Measurements from ENCODE around the gene CAB39L. TPM values are rescaled to one million over a fixed set of nuclear protein-coding genes. Genes with fewer than 3 reads are reported as not detected.

The CAB39L gene
- total RNA-seq, 1 donor from 2014 or later, result 13.2 TPM

GRCh38 chr13:49373716-49374115 is 70.1 kb downstream of the CAB39L start:
- Mint-ChIP-seq H3K4me1 (ENCODE audit: low read depth, unreplicated experiment) (peaks cover 25% of the 10 kb centered on the region), H3K4me3 (ENCODE audit: unreplicated experiment) (no peak overlapping the region), H3K36me3 (ENCODE audit: low read depth, unreplicated experiment) (no peaks in the 10 kb centered on the region), H3K27me3 (ENCODE audit: low read depth, unreplicated experiment) (no peaks in the 10 kb centered on the region), H3K27ac (ENCODE audit: unreplicated experiment) (peak overlapping the region; percentile 89), H3K9me3 (ENCODE audit: unreplicated experiment) (no peaks in the 10 kb centered on the region)
- H3K9ac ChIP-seq (ENCODE audit: low read length), result peak overlapping the region; percentile 5
- H3K9me3 ChIP-seq (ENCODE audit: insufficient read depth, low read depth, low read length), result no peaks in the 10 kb centered on the region
- no peak for TF ChIP-seq EZH2 (IDR thresholded peaks at IDR 0.05; ENCODE audit: insufficient read depth, low read length)
- TF ChIP-seq, protein P1, sequence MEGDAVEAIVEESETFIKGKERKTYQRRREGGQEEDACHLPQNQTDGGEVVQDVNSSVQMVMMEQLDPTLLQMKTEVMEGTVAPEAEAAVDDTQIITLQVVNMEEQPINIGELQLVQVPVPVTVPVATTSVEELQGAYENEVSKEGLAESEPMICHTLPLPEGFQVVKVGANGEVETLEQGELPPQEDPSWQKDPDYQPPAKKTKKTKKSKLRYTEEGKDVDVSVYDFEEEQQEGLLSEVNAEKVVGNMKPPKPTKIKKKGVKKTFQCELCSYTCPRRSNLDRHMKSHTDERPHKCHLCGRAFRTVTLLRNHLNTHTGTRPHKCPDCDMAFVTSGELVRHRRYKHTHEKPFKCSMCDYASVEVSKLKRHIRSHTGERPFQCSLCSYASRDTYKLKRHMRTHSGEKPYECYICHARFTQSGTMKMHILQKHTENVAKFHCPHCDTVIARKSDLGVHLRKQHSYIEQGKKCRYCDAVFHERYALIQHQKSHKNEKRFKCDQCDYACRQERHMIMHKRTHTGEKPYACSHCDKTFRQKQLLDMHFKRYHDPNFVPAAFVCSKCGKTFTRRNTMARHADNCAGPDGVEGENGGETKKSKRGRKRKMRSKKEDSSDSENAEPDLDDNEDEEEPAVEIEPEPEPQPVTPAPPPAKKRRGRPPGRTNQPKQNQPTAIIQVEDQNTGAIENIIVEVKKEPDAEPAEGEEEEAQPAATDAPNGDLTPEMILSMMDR (IDR thresholded peaks at IDR 0.05; ENCODE audit: insufficient read depth, low read depth, low read length), result no peak
- no peaks in the 10 kb centered on the region for H3K36me3 ChIP-seq (ENCODE audit: insufficient read depth, low read length)
- H3K4me1 ChIP-seq (ENCODE audit: insufficient read depth, low read length), result peaks cover 27% of the 10 kb centered on the region
- FAIRE-seq (peak; percentile 32), DNase-seq (ENCODE audit: low read depth) (peak; percentile 30)
- peak overlapping the region; percentile 14 for H3K27ac ChIP-seq (ENCODE audit: low read depth, low read length)
- H3K4me3 ChIP-seq (ENCODE audit: insufficient read depth, low read depth, low read length), result no peak overlapping the region
- peak overlapping the region; percentile 61 for H3K4me2 ChIP-seq (ENCODE audit: low read length)
- no peaks in the 10 kb centered on the region for H3K79me2 ChIP-seq (ENCODE audit: insufficient read depth, low read length)
- H4K20me1 ChIP-seq (ENCODE audit: insufficient read depth, low read length), result no peaks in the 10 kb centered on the region
- H3K27me3 ChIP-seq (ENCODE audit: insufficient read depth, low read length), result no peaks in the 10 kb centered on the region
- H2AFZ ChIP-seq (ENCODE audit: low read depth, low read length), result no peak overlapping the region

DNA sequence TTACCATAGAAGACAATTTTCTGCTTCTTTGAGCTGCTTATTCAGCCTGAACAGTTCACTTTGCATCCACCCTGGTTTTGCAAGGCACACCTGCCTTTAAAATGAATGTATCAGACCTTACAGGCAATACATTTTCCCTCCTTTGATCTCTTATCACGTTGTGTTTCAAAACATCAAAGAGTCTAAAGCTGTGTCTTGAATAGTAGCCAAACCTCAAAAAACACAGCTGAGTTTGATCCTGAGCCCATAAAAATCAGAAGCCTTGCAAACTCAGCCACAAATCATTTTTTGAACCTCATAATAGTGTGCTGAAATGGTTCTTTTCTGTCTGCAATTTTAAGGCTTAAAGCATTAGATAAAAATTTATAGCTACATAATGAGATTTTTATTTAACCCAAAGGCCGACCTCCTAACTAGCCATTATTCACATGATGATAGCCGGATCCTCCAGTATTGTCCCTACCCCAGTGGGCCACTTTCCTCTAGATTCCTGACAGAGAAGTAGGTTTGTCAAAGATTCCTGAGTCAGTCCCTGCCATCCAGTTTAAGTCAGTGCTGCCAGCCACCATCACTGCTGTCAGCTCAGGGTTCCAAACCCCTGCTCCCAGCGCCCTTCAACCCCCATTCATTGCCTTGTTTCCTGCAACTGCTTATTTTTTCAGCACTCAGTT is 71.8 kb downstream of the CAB39L start:
- peaks cover 31% of the 10 kb centered on the region for H3K4me1 Mint-ChIP-seq (ENCODE audit: low read depth, unreplicated experiment)
- no peak overlapping the region for H3K27ac Mint-ChIP-seq (ENCODE audit: unreplicated experiment)
- DNase-seq (ENCODE audit: low read depth), result peak; percentile 61

More for the DNA sequence above, 71.8 kb downstream of the CAB39L start:
- Histone ChIP-seq H3K9ac (ENCODE audit: low read length) (no peak overlapping the region), H3K27me3 (ENCODE audit: insufficient read depth, low read length) (no peaks in the 10 kb centered on the region), H4K20me1 (ENCODE audit: insufficient read depth, low read length) (no peaks in the 10 kb centered on the region), H3K9me3 (ENCODE audit: insufficient read depth, low read depth, low read length) (no peaks in the 10 kb centered on the region), H3K36me3 (ENCODE audit: insufficient read depth, low read length) (no peaks in the 10 kb centered on the region), H2AFZ (ENCODE audit: low read depth, low read length) (no peak overlapping the region), H3K4me1 (ENCODE audit: insufficient read depth, low read length) (peaks cover 27% of the 10 kb centered on the region), H3K4me3 (ENCODE audit: insufficient read depth, low read depth, low read length) (no peak overlapping the region), H3K4me2 (ENCODE audit: low read length) (no peak overlapping the region), H3K79me2 (ENCODE audit: insufficient read depth, low read length) (no peaks in the 10 kb centered on the region), H3K27ac (ENCODE audit: low read depth, low read length) (no peak overlapping the region)
- no peak overlapping the region for H3K4me3 Mint-ChIP-seq (ENCODE audit: unreplicated experiment)
- no peaks in the 10 kb centered on the region for H3K9me3 Mint-ChIP-seq (ENCODE audit: unreplicated experiment)
- no peak for FAIRE-seq
- TF ChIP-seq EZH2 (IDR thresholded peaks at IDR 0.05; ENCODE audit: insufficient read depth, low read length), result no peak
- TF ChIP-seq, protein P1 (IDR thresholded peaks at IDR 0.05; ENCODE audit: insufficient read depth, low read depth, low read length), result no peak
- H3K36me3 Mint-ChIP-seq (ENCODE audit: low read depth, unreplicated experiment), result no peaks in the 10 kb centered on the region
- H3K27me3 Mint-ChIP-seq (ENCODE audit: low read depth, unreplicated experiment), result no peaks in the 10 kb centered on the region

Measured in astrocyte (in vitro differentiated cells and primary cell).